B cell (primary cell): ENCODE data around the gene NFIB. TPM values are rescaled to one million over a fixed set of nuclear protein-coding genes. Genes with fewer than 3 reads are reported as not detected.

ENCODE experiments used
- ATAC-seq: fragments of 200-7000 bp; cut with Tn5 transposase; one replicate; pipeline ENCODE4 v1.10.0; 2021; ENCODE audit warnings: low read depth, mild to moderate bottlenecking, moderate number of reproducible peaks, moderate library complexity
- CTCF ChIA-PET: fragments of 350-600 bp; sonication (Branson Sonifier 250); formaldehyde crosslinking; loops from one replicate; lab custom pipeline; 2021; ENCODE audit warnings: antibody characterized with exemption, inconsistent platforms; lab: Charles Lee
- POLR2A ChIA-PET: fragments of 350-600 bp; sonication (Branson Sonifier 250); formaldehyde crosslinking; loops from one replicate; lab custom pipeline; 2021; ENCODE audit warnings: antibody characterized with exemption; lab: Charles Lee
- DNase-seq: peaks from one replicate; pipeline ENCODE4 v3.0.0; 2013
- H2AFZ ChIP-seq: 2 replicates; pipeline ENCODE4 v1.6.1; 2012; ENCODE audit warnings: mild to moderate bottlenecking, low read depth, low read length; ENCODE audit not compliant: insufficient read depth, poor library complexity, severe bottlenecking
- H3K27ac ChIP-seq, 2 donors: 1 replicate in 1 of 2; 2 replicates in 1 of 2; pipeline ENCODE4 v1.5.1; 2012 to 2013; ENCODE audit warnings: low read length in 2 of 2, mild to moderate bottlenecking in 2 of 2, moderate library complexity in 1 of 2
- H3K27me3 ChIP-seq, 4 experiments: fragments of 200-600 bp in 1 of 4; sonication (generic) in 1 of 4; replicated peaks in 1 of 4; 1 replicate in 2 of 4; 2 replicates in 2 of 4; pipeline versions ENCODE4 v1.6.1 to v1.7.0; 2013 to 2016; ENCODE audit warnings: low read length in 3 of 4, mild to moderate bottlenecking in 2 of 4, mixed read lengths in 1 of 4, moderate library complexity in 1 of 4; ENCODE audit not compliant: insufficient read depth in 4 of 4, control insufficient read depth in 3 of 4; ENCODE audit errors: control extremely low read depth in 1 of 4
- H3K36me3 ChIP-seq, 2 experiments: replicated peaks in 1 of 2; 1 replicate in 1 of 2; 2 replicates in 1 of 2; pipeline versions ENCODE4 v1.6.1 to v1.7.1; 2013; ENCODE audit warnings: low read length in 1 of 2; ENCODE audit not compliant: insufficient read depth in 2 of 2, control insufficient read depth in 1 of 2; ENCODE audit errors: control extremely low read depth in 1 of 2, extremely low read depth in 1 of 2
- H3K4me1 ChIP-seq, 2 donors: fragments of 200-600 bp in 1 of 2; sonication (generic) in 1 of 2; 1 replicate in 1 of 2; 2 replicates in 1 of 2; pipeline versions ENCODE4 v1.5.1 to v1.6.1; 2013 to 2017; ENCODE audit warnings: low read length in 2 of 2; ENCODE audit not compliant: control insufficient read depth in 2 of 2, insufficient read depth in 2 of 2
- H3K4me2 ChIP-seq: replicated peaks from 2 replicates; pipeline ENCODE3; 2012; ENCODE audit warnings: mild to moderate bottlenecking, low read depth, low read length; ENCODE audit not compliant: poor library complexity, severe bottlenecking
- H3K4me3 ChIP-seq, 5 experiments: fragments of 200-600 bp in 1 of 5; sonication (generic) in 1 of 5; 1 replicate in 3 of 5; 2 replicates in 2 of 5; pipeline versions ENCODE4 v1.5.1 to v1.7.0; 2011 to 2016; ENCODE audit warnings: low read length in 4 of 5, mild to moderate bottlenecking in 4 of 5, low read depth in 2 of 5, control low read depth in 1 of 5, moderate library complexity in 1 of 5; ENCODE audit not compliant: insufficient read depth in 1 of 5; ENCODE audit errors: control extremely low read depth in 1 of 5, extremely low read depth in 1 of 5
- H3K79me2 ChIP-seq: fragments of 200-600 bp; sonication (generic); one replicate; pipeline ENCODE4 v1.6.0; 2016; ENCODE audit warnings: low read length; ENCODE audit not compliant: control insufficient read depth, insufficient read depth
- H3K9ac ChIP-seq: fragments of 200-600 bp; sonication (generic); 2 replicates; pipeline ENCODE4 v1.6.1; 2017; ENCODE audit warnings: mild to moderate bottlenecking, low read length, moderate library complexity
- H3K9me3 ChIP-seq, 3 donors: one replicate each; pipeline versions ENCODE4 v1.6.1 to v1.7.1; 2013; ENCODE audit warnings: low read length in 2 of 3; ENCODE audit not compliant: control insufficient read depth in 2 of 3, insufficient read depth in 1 of 3; ENCODE audit errors: control extremely low read depth in 1 of 3
- H4K20me1 ChIP-seq: 2 replicates; pipeline ENCODE4 v1.6.0; 2012; ENCODE audit warnings: mild to moderate bottlenecking, low read length; ENCODE audit not compliant: insufficient read depth, control insufficient read depth, poor library complexity, severe bottlenecking
- H3K27ac Mint-ChIP-seq: one replicate; pipeline ENCODE4 v1.8.0; 2021; ENCODE audit warnings: mixed read lengths
- H3K27me3 Mint-ChIP-seq: one replicate; pipeline ENCODE4 v1.8.0; 2021; ENCODE audit warnings: mixed read lengths
- H3K4me1 Mint-ChIP-seq: one replicate; pipeline ENCODE4 v1.8.0; 2021; ENCODE audit warnings: mixed read lengths
- H3K4me3 Mint-ChIP-seq: one replicate; pipeline ENCODE4 v1.8.0; 2021; ENCODE audit warnings: mixed read lengths
- H3K9me3 Mint-ChIP-seq: one replicate; pipeline ENCODE4 v1.8.0; 2022; ENCODE audit warnings: mixed read lengths; ENCODE audit not compliant: insufficient read depth
- EZH2 ChIP-seq: IDR thresholded peaks from 2 replicates; pipeline ENCODE4 v1.6.1; 2012; ENCODE audit warnings: borderline replicate concordance, low read depth, mild to moderate bottlenecking, moderate library complexity, low read length; ENCODE audit not compliant: insufficient read depth, poor library complexity, severe bottlenecking
- WGBS: methylation state at CpG from one replicate; pipeline ENCODE4 v1.1.5; 2013; ENCODE audit warnings: missing lambda C conversion rate; ENCODE audit not compliant: insufficient coverage; 5-methylcytosine and 5-hydroxymethylcytosine counted together
- intact Hi-C: fragments of 100-400 bp; cut with micrococcal nuclease; formaldehyde crosslinking; loops from one replicate; pipeline ENCODE4 v1.10.0; 2022
- polyA plus RNA-seq: library from polyadenylated mRNA; depleted of rRNA; stranded (reverse); fragments of >200 nt; gene quantifications from 2 replicates; pipeline ENCODE4 v1.2.3, GENCODE V29; 2012
- total RNA-seq, 2 donors: library from RNA; stranded (reverse); fragments of 120-200 nt in 1 of 2; gene quantifications; 1 replicate in 1 of 2; 2 replicates in 1 of 2; pipeline versions ENCODE4 v1.2.3 to v1.2.4, GENCODE V29; 2013 to 2022
- TF ChIP-seq, protein P1 (sequence below): fragments of 200-600 bp; IDR thresholded peaks from one replicate; pipeline ENCODE4 v1.8.0; 2022; ENCODE audit warnings: antibody characterized with exemption, mild to moderate bottlenecking

NFIB gene
- total and polyA plus RNA-seq, 2 donors (not counting 1 experiment from before 2014, with no cell fraction given), result not detected

DNA sequence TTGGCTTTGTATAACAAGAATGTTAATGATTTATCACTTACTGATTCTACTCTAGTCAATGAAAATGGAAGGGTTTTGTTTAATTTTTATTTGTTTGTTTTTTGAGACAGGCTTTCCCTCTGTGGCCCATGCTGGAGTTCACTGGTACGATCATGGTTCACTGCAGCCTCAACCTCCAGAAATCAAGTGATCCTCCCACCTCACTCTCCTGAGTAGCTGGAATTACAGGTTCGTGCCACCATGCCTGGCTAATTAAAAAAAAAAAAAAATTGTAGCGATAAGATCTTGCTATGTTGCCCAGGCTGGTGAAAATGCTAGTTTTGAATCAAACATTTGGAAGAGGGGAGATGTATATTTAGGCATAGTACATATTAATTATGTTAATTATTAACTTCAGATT is 209.4 kb downstream of the NFIB start:
- Histone ChIP-seq H3K36me3 (no peaks in the 10 kb centered on the region), H3K4me1 (no peaks in the 10 kb centered on the region), H3K79me2 (no peaks in the 10 kb centered on the region), H3K27me3 (no peaks in the 10 kb centered on the region), H2AFZ (no peak overlapping the region), H3K9me3 (no peaks in the 10 kb centered on the region), H3K27ac (no peak overlapping the region), H3K4me3 (no peak overlapping the region), H3K9ac (no peak overlapping the region), H4K20me1 (no peaks in the 10 kb centered on the region), H3K4me2 (no peak overlapping the region)
- H3K4me1 Mint-ChIP-seq, result no peaks in the 10 kb centered on the region
- ATAC-seq (no peak), DNase-seq (no peak)
- intact Hi-C loops, result no loop called here
- no peaks in the 10 kb centered on the region for H3K9me3 Mint-ChIP-seq
- ChIA-PET CTCF (no interaction called here), POLR2A (no interaction called here)
- TF ChIP-seq, protein P1, sequence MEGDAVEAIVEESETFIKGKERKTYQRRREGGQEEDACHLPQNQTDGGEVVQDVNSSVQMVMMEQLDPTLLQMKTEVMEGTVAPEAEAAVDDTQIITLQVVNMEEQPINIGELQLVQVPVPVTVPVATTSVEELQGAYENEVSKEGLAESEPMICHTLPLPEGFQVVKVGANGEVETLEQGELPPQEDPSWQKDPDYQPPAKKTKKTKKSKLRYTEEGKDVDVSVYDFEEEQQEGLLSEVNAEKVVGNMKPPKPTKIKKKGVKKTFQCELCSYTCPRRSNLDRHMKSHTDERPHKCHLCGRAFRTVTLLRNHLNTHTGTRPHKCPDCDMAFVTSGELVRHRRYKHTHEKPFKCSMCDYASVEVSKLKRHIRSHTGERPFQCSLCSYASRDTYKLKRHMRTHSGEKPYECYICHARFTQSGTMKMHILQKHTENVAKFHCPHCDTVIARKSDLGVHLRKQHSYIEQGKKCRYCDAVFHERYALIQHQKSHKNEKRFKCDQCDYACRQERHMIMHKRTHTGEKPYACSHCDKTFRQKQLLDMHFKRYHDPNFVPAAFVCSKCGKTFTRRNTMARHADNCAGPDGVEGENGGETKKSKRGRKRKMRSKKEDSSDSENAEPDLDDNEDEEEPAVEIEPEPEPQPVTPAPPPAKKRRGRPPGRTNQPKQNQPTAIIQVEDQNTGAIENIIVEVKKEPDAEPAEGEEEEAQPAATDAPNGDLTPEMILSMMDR, result no peak
- no peak for TF ChIP-seq EZH2
- H3K4me3 Mint-ChIP-seq, result no peak overlapping the region
- 100% methylated on average over 1 of the region's 3 CpGs for WGBS
- no peaks in the 10 kb centered on the region for H3K27me3 Mint-ChIP-seq
- no peak overlapping the region for H3K27ac Mint-ChIP-seq

DNA sequence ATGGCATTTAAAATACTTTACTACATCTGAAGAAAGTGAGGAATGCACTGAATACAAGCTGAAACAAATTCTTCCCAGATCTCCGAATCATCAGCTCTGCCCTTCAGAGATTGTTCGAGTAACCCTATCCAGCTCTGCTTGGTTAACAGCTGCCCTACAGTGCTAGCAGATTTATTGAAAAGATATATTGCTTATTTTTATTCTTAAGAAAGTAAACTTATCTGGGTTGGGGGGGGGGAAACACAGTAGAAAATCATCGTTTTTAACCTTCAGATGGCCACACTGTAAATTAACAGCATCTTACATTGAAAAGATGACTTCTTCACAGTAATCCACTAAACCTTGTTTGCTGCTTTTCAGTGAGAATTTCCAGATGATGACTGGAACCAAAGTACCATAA is 210.8 kb downstream of the NFIB start:
- Mint-ChIP-seq H3K9me3 (no peaks in the 10 kb centered on the region), H3K27ac (no peak overlapping the region), H3K4me1 (no peaks in the 10 kb centered on the region), H3K4me3 (no peak overlapping the region), H3K27me3 (no peaks in the 10 kb centered on the region)
- TF ChIP-seq EZH2, result no peak
- TF ChIP-seq, protein P1, result no peak
- H3K36me3 ChIP-seq, result no peaks in the 10 kb centered on the region
- H2AFZ ChIP-seq, result no peak overlapping the region
- no peaks in the 10 kb centered on the region for H3K79me2 ChIP-seq
- H3K9ac ChIP-seq, result no peak overlapping the region
- no peak overlapping the region for H3K4me3 ChIP-seq
- ATAC-seq (no peak), DNase-seq (no peak)
- no peaks in the 10 kb centered on the region for H3K4me1 ChIP-seq
- no peak overlapping the region for H3K4me2 ChIP-seq
- no peak overlapping the region for H3K27ac ChIP-seq
- ChIA-PET POLR2A (no interaction called here), CTCF (no interaction called here)
- H3K27me3 ChIP-seq, result no peaks in the 10 kb centered on the region
- intact Hi-C loops, result no loop called here
- no peaks in the 10 kb centered on the region for H3K9me3 ChIP-seq
- WGBS, result no CpG with 5 or more reads among the region's 3 CpGs
- H4K20me1 ChIP-seq, result no peaks in the 10 kb centered on the region
